ENCODE results near the gene UTS2B.

Gene UTS2B

DNA sequence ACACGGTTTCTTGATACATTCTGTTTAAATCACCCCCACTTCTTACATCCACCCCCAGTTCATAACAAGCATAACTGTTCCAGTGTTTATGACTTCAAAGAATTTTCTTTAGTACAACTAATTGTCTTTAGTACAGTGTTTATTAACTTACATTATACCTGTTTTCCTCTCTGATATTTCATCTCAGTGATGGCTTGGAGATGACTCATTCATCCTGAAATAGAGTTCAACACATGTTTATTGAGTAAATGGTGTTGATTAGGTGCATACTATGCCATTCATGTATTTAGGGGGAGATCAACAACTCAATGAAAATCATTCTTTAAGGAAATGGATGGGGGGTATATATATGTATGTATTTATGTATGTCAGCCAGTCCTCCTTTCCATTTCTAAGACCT, 21.7 kb upstream of the UTS2B start:
- no peak for DNase-seq (ENCODE audit: low read depth)

GRCh38 chr3:191350396-191351090, 20.2 kb upstream of the UTS2B start:
- no peak for DNase-seq (ENCODE audit: low read depth)

DNA sequence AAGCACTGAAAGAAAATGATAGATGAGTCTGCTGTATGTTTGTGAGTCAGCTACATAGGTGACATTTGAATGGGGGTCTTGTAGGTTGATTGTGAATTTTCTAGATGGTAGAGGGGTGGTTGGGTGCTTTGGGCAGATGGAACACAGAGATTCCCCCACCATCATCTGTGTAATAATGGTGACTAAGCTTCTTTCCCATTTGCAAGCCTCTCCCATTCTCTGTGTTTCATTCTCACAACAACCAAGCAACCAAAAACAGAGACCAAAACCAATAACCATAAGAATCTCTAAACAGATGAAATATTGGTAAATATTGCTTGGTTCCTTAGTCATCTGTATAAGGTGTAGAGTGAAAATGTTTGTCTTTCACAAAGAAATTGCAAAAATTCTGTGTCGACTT, 17.8 kb upstream of the UTS2B start:
- no peak for DNase-seq (ENCODE audit: low read depth)

- no peak for DNase-seq (ENCODE audit: low read depth)
Observed at GRCh38 chr3:191347228-191347627, 16.9 kb upstream of the UTS2B start.

DNA sequence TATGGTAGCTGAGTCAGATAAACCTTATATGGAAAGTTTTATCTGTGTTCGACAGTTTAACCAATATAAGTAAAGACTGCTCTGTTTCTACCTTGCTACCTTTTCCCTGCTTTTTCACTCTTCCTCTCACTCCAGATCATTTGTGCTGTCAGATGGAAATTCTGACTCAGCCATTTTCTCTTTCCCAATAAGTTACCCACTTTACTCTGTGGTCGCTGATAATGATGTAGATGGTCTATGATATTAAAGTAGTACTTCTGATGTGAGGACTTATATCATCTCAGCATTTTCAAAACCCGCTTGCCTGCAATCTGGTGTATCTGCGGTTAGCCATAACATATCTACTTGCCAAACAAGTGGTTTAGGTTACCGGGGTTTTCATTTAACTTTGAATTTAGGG, 15.0 kb upstream of the UTS2B start:
- no peak for DNase-seq (ENCODE audit: low read depth)

- DNase-seq (ENCODE audit: low read depth): no peak
Observed at GRCh38 chr3:191343913-191344312, 13.6 kb upstream of the UTS2B start.

DNA sequence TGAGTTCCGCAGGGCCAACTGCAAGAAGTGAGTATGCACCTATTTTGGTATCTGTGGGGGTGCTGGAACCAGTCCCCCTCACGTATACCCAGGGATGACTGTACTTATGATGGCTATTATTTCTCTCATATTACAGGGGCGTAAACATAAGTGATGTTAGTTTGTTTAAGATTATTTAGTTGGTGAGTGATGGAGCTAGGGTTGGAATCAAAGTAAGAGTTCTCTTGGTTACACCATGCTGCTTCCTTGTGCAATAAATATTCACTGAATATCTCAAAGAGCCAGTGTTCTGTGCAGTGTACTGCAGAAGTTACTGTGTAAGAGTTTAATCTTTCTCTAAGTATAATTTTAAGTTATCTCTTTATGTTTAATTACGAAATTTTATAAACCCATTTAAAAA, 12.8 kb upstream of the UTS2B start:
- DNase-seq (ENCODE audit: low read depth): no peak

DNA sequence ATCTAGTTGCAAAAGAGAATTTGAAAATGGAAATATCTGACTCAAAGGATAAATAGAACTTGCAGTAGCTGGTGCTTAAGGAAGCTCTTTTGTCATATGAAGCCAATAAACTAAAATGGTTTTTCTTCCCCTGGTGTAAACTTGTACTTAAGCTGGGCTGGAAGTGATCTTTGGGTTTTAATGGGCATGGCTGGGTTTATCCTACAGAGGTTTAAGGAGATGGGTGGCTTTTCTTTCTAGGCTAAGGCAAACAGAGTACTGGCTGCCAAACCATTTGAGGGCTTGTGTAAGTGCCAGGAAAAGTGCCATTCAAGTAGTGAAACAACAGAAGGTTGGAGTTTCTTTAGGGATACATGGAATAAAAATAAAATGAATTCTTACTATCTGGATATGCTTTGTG, 12.1 kb upstream of the UTS2B start:
- no peak for DNase-seq (ENCODE audit: low read depth)

DNA sequence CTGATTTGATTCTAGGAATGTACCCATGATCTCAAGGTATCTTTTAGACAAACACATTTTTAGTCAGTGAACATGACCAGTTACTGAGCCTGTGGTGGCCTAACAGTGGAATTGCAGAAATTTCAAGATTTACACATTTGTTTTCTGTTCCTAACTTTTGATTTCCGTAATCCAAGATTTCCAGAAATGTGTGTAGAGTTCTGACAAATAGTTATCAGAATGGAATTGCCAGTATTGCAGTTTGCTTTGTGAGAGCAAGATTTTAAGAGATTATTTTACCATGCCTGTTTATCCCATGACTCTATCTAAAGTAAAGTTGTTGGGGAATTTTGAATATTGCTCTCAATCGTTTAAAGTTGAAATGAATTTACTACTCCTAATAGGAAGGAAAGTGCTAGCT, 11.7 kb upstream of the UTS2B start:
- DNase-seq (ENCODE audit: low read depth): no peak

DNA sequence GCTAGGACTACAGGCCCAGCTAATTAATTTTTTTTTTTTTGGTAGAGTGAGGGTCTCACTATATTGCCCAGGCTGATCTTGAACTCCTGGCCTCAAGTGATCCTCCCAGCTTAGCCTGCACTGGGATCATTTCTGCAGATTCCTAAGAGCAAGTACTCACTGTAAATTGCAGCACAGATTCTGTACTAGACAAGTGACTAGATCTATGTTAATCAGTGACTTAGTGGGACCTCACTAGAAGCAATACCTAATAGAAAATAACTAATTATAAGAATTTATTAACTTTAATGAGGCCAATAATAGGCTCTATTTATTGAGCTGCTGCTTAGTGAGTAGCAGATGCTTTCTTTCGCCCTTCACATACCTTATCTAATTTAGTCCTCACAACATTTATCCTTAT, 10.6 kb upstream of the UTS2B start:
- DNase-seq (ENCODE audit: low read depth): no peak

- DNase-seq (ENCODE audit: low read depth): no peak
Observed at GRCh38 chr3:191340351-191340750, 10.0 kb upstream of the UTS2B start.

- DNase-seq (ENCODE audit: low read depth): no peak
Observed at GRCh38 chr3:191339316-191339917, 9.1 kb upstream of the UTS2B start.

DNA sequence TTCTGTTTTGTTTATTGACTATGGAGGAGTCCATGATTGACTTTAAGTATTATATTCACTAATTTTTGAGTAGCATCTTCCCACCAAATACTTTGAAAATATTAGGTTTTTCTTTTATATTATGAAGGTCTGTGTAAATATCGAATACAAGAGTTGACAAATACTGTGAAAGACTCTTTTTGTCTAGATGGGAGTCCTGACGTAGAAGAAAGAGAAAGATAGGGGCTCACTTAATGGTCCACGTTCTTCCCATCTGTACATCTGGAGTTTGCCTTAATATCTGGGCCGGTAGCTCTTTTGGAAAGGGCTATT, 7.8 kb upstream of the UTS2B start:
- DNase-seq (ENCODE audit: low read depth): no peak

GRCh38 chr3:191336833-191337232, 6.5 kb upstream of the UTS2B start:
- no peak for DNase-seq (ENCODE audit: low read depth)

DNA sequence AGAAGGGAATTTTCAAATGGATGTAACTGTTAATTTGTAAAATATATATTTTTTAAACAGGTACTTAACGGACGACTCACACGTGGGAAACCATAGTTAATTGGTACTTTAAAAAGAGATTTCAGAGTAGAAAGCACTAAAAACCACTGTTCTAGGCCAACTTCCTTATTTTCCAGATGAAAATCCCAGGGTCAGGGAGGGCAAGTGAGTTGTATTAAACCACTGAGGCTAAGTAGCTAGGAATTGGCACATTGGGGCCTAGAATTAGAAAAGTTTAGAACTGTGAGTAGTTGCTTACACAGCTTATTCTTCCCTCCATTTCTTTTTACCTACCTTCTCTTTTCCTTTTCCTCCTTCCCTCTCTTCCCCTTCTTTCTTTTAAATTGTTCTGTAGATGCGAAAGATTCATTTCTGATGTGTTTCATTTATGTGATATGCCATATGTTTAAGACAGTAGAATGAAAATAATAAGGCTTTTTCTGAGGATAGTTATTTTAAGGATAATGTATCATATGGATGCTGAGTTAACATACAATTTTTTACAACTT, 4.1 kb upstream of the UTS2B start:
- DNase-seq (ENCODE audit: low read depth): no peak

DNA sequence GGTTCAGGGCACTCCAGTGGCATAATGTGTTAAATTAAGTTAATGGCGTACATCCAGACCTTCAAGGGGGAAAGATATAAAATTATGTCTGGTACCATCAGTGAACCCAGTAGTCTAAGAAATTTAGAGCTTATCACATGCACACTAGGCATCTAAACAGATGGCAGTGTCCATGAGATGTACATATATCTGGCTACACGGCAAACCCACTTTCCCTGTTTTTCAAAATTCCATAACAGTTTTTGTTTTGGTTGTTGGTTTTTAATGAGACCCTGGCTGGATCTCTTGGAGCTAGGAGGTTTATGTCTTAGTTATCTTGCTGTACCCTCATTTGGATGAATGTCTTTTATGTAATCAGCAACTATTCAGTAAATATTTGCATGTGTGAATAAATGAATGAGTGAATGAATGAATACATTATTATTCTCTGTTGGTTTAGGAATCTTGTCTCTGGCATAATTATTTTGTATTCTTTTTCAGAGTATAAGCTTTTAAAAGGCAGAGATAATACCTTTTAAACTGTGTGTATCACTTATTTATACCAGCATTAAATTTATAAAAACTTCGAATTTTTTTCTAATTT, 3.1 kb upstream of the UTS2B start:
- DNase-seq (ENCODE audit: low read depth): no peak

- DNase-seq (ENCODE audit: low read depth): no peak
Observed at GRCh38 chr3:191331388-191331787, 1.1 kb upstream of the UTS2B start.

DNA sequence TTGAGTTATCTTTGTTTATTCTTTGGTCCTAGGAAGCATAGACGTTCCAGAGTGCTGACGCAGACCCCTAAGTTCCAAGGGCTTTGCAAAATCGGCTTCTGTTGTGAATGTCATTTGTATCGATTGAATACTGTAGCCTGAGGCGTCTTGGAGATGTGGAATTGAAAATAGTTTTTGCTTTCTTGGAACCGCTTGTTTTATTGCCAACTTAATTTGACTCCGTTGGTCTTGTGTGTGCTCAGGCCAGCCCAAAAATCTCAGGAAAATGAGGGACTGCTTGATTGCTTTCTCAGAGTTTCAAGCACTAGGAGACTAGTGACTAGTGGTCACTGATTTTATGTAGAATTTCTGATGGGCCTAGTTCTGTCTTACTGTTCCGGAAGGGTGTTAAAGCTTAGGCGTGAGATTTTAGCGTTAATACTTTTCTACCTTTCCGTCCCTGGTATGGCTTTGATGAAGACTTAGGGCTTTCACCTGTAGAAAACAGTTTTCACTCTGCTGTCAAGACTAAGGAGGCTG, 263 bp upstream of the UTS2B start:
- DNase-seq (ENCODE audit: low read depth): no peak

DNA sequence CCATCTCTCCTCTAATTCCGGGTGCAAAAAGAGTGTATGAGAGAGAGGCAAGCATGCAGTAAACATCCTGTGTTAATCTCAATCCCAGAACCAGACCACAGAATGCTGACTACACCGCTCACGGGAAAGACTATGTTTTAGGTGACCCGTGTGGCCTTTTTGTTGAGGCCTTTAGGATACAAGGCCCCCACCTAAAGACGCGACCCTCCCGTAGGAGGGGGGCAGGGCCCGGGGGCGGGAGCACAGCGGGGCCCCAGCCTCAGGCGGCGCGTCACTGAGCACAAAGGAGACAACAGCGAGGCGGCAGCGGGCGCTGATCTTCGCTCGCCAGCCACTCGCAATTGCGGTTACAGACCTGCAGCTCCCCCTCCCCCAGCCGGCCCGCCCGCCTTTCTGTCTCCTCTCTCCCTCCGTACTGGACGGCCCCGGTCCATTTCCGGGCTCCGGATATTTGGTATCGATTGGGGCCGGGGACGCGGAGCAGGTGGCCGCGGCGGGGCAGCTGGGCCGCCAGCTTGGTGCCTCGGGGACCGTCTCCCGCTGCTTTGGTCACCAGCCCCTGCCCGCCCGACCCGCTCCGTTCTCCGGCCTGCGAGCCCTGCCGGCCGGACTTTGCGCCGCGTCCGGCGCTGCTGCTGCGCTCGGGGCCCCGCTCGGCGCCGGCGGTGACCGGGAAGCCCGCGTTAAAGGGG, 1.2 kb downstream of the UTS2B start, which contains the start of gene CCDC50:
Gene CCDC50, plus strand, starts transcription at position 433 of the 692 bp plus-strand sequence. CDS start 281 bp downstream, outside the sequence.
- DNase-seq (ENCODE audit: low read depth): peak; percentile 8

DNA sequence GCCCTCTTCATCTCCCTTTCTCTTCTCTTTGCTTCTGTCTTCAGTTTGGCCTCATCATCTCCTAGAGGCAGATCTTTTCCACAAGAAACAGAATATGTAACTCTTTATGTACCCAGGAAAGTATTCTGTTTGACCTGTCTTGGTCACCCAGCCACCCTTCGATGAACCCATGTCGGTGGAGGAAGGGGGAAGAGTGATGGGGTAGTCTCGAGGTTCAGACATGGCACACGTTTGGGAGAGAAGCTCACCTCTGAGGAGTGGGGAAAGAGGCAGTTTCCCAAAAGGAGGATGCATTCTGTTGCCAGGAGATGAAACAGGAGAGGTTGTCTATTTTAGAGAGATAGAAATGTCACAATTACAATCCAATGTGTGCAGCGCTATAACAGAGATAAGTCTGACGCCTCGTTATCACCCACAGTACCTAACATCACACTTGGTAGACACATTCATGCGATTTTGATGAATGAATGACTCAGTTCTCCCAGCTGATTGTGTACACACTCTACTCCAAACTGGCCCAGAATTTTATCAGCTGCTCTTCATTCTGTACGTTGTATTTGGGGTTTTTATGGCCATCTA, 1.9 kb downstream of the UTS2B start:
- DNase-seq (ENCODE audit: low read depth): no peak

- DNase-seq (ENCODE audit: low read depth): no peak
Observed at GRCh38 chr3:191327526-191327925, 2.8 kb downstream of the UTS2B start.

DNA sequence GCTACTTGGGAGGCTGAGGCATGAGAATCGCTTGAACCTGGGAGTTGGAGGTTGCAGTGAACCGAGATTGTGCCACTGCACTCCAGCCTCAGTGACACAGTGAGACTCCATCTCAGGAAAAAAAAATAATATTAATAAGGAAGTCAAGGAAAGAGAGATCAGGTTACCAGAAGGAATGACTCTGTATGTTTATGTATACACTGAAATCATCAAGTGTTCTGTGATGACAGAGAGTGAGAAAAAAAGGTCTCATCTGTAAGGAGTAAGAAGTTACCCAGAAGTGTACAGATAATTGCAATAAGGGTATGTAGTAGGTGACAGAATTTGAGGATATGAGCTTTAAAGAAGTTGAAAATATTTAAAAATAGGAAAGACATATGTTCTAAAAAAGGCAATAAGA, 5.4 kb downstream of the UTS2B start:
- DNase-seq (ENCODE audit: low read depth): no peak

Data from T-helper 22 cell (primary cell).